Fibroblast of gingiva (primary cell): ENCODE results near the gene TRERF1.
"Not testable (repeated sequence)": the region's sequence is repeated elsewhere in the genome, so short reads cannot be mapped to it uniquely, and the experiment has no call there.

Experiments
- DNase-seq: peaks from one replicate; pipeline ENCODE4 v3.0.0-alpha.2; 2011; ENCODE audit warnings: low read depth

Gene TRERF1

GRCh38 chr6:42220807-42221206 is 230.9 kb downstream of the TRERF1 start:
- DNase-seq, result no peak

GRCh38 chr6:42217519-42218367 is 234.0 kb downstream of the TRERF1 start, which contains the start of gene MRPS10:
TSS of gene MRPS10 (minus strand) at chr6:42217861. CDS start at chr6:42217849, 12 bp downstream.
- peak; percentile 95 for DNase-seq

- DNase-seq, result no peak
Measured at GRCh38 chr6:42217157-42217518, 234.6 kb downstream of the TRERF1 start.

GRCh38 chr6:42216495-42216894 is 235.2 kb downstream of the TRERF1 start:
- not testable (repeated sequence) for DNase-seq

- DNase-seq, result no peak
Measured at GRCh38 chr6:42212442-42212841, 239.3 kb downstream of the TRERF1 start.

- no peak for DNase-seq
Measured at GRCh38 chr6:42211726-42212125, 240.0 kb downstream of the TRERF1 start.

GRCh38 chr6:42210551-42210950 is 241.2 kb downstream of the TRERF1 start:
- no peak for DNase-seq

- DNase-seq, result not testable (repeated sequence)
Measured at GRCh38 chr6:42207559-42207958, 244.2 kb downstream of the TRERF1 start.

GRCh38 chr6:42204768-42205282 is 246.9 kb downstream of the TRERF1 start:
- DNase-seq, result no peak

GRCh38 chr6:42203183-42203582 is 248.5 kb downstream of the TRERF1 start:
- DNase-seq, result no peak

- not testable (repeated sequence) for DNase-seq
Measured at GRCh38 chr6:42202131-42202915, 249.4 kb downstream of the TRERF1 start.

- no peak for DNase-seq
Measured at GRCh38 chr6:42201382-42201781, 250.3 kb downstream of the TRERF1 start.

GRCh38 chr6:42200035-42200434 is 251.7 kb downstream of the TRERF1 start:
- peak; percentile 94 for DNase-seq

GRCh38 chr6:42199106-42199981 is 252.4 kb downstream of the TRERF1 start:
- DNase-seq, result peak; percentile 48

GRCh38 chr6:42197555-42198362 is 254.0 kb downstream of the TRERF1 start:
- DNase-seq, result peak; percentile 47

GRCh38 chr6:42195415-42195814 is 256.3 kb downstream of the TRERF1 start:
- no peak for DNase-seq

- DNase-seq, result no peak
Measured at GRCh38 chr6:42194056-42194455, 257.7 kb downstream of the TRERF1 start.

GRCh38 chr6:42193491-42193894 is 258.2 kb downstream of the TRERF1 start:
- DNase-seq, result no peak

GRCh38 chr6:42192385-42192784 is 259.3 kb downstream of the TRERF1 start:
- not testable (repeated sequence) for DNase-seq

- peak; percentile 27 for DNase-seq
Measured at GRCh38 chr6:42190554-42191183, 261.1 kb downstream of the TRERF1 start.
